Right cardiac atrium (tissue), 5 donors: ENCODE measurements around the gene MOK. TPM values are rescaled to one million over a fixed set of nuclear protein-coding genes. Genes with fewer than 3 reads are reported as not detected.
"Not testable (repeated sequence)": the region's sequence is repeated elsewhere in the genome, so short reads cannot be mapped to it uniquely, and the experiment has no call there.

Experiments
- ATAC-seq, 2 donors: fragments of 200-7000 bp; cut with Tn5 transposase; one replicate each; pipeline versions ENCODE4 v1.8.0 to v1.9.1; 2020; ENCODE audit warnings: moderate library complexity in 2 of 2, mild to moderate bottlenecking in 1 of 2
- DNase-seq, 3 donors: peaks; one replicate each; pipeline ENCODE4 v3.0.0-alpha.2; 2020
- H3K27ac ChIP-seq: one replicate; pipeline ENCODE4 v1.5.1; 2013; ENCODE audit warnings: mild to moderate bottlenecking, low read length, control low read depth, moderate library complexity
- H3K27me3 ChIP-seq: one replicate; pipeline ENCODE4 v1.6.1; 2013; ENCODE audit not compliant: control insufficient read depth, insufficient read depth
- H3K4me1 ChIP-seq: one replicate; pipeline ENCODE4 v1.6.1; 2013; ENCODE audit warnings: low read length; ENCODE audit not compliant: control insufficient read depth, insufficient read depth
- H3K4me3 ChIP-seq: one replicate; pipeline ENCODE4 v1.5.1; 2013; ENCODE audit warnings: low read length, control low read depth
- H3K9me3 ChIP-seq: one replicate; pipeline ENCODE4 v1.6.1; 2013; ENCODE audit warnings: low read length; ENCODE audit not compliant: control insufficient read depth
- WGBS: extraction: QIAGEN DNeasy Blood & Tissue Kit; methylation state at CpG from one replicate; pipeline ENCODE4 v1.1.7; 2013; 5-methylcytosine and 5-hydroxymethylcytosine counted together
- intact Hi-C, 4 donors: fragments of 100-400 bp; cut with DNase I; formaldehyde crosslinking; loops; one replicate each; pipeline versions ENCODE4 v1.11.0 to v1.14.0; 2022 to 2023
- polyA plus RNA-seq: library from polyadenylated mRNA; stranded (reverse); fragments of 200-250 nt; gene quantifications from one replicate; pipeline ENCODE4 v1.2.3, GENCODE V29; 2013
- total RNA-seq, 4 donors: library from RNA; stranded (reverse); fragmentation: NEBNext Ultra II Directional; extraction: Animal tissue kit (Norgen Biotek cat#: 25700); gene quantifications; one replicate each; pipeline ENCODE4 v1.2.1, GENCODE V29; 2021
- donor health status: healthy with polysubstance abuse.
- donor health status: DM: no; HTN: yes; CAD: no.
- donor health status: DM: no; HTN: no; CAD: no.
- donor health status: DM: no; HTN: yes; CAD: no; lungs with severe emphysema.
- donor health status: DM: yes; HTN: yes; CAD: no.

The MOK gene
- total and polyA plus RNA-seq, 5 donors, result 11.4 to 18.4 (median 13.9) TPM

- ATAC-seq (peak; percentile 73 to 74), DNase-seq (peak; percentile 88 to 94 (median 94))
- Histone ChIP-seq H3K27me3 (no peaks in the 10 kb centered on the region), H3K27ac (no peak overlapping the region), H3K4me3 (peak overlapping the region; percentile 35), H3K9me3 (no peaks in the 10 kb centered on the region), H3K4me1 (peaks cover 4% of the 10 kb centered on the region)
- WGBS, result 7% methylated on average over 52 of the region's 52 CpGs
- intact Hi-C loops, result loop anchor here (2.0 to 10.0 kb wide), 5 partner anchors 77 to 230 kb away; partner anchors contain the start of gene HSP90AA1 (in 1 of the 4)
Observed at GRCh38 chr14:102314242-102315011, 9.5 kb upstream of the MOK start.

GRCh38 chr14:102303664-102304063 lies 1.3 kb downstream of the MOK start:
- Histone ChIP-seq H3K9me3 (no peaks in the 10 kb centered on the region), H3K4me3 (no peak overlapping the region), H3K27ac (no peak overlapping the region), H3K4me1 (no peaks in the 10 kb centered on the region), H3K27me3 (no peaks in the 10 kb centered on the region)
- WGBS, result 93% methylated on average over 3 of the region's 3 CpGs
- ATAC-seq, result no peak
- no peak for DNase-seq
- intact Hi-C loops, result no loop called here

- H3K4me3 ChIP-seq, H3K27me3 ChIP-seq, ATAC-seq, H3K27ac ChIP-seq, H3K4me1 ChIP-seq, intact Hi-C loops, DNase-seq, H3K9me3 ChIP-seq: not testable (repeated sequence)
- 87% methylated on average over 12 of the region's 12 CpGs for WGBS
Observed at GRCh38 chr14:102298303-102299070, 6.5 kb downstream of the MOK start.

DNA sequence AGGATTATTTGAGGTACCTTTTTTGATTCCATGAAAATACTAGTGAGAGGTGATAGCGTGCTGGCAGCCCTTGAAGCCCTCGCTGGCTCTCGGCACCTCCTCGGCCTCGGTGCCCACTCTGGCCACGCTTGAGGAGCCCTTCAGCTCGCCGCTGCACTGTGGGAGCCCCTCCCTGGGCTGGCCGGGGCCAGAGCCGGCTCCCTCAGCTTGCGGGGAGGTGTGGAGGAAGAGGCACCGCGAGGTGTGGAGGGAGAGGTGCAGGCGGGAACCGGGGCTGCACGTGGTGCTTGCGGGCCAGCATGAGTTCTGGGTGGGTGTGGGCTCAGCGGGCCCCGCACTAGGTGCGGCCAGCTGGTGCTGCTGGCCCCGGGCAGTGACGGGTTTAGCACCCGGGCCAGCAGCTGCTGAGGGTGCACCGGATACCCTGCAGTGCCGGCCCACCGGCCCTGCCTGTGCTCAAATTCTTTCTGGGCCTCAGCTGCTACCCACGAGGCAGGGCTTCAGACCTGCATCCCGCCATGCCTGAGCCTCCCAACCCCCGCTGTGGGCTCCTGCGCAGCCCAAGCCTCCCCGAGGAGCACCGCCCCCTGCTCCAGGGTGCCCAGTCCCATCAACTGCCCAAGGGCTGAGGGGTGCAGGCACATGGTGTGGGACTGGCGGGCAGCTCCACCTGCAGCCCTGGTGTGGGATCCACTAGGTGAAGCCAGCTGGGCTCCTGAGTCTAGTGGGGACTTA lies 7.4 kb downstream of the MOK start:
- no peak overlapping the region for H3K27ac ChIP-seq
- no peaks in the 10 kb centered on the region for H3K9me3 ChIP-seq
- DNase-seq (no peak), ATAC-seq (peak; percentile 24 to 27)
- H3K4me3 ChIP-seq, result no peak overlapping the region
- H3K27me3 ChIP-seq, result no peaks in the 10 kb centered on the region
- 96% methylated on average over 33 of the region's 33 CpGs for WGBS
- intact Hi-C loops, result no loop called here
- no peaks in the 10 kb centered on the region for H3K4me1 ChIP-seq

- H3K27ac ChIP-seq, result no peak overlapping the region
Observed at GRCh38 chr14:102295270-102295669, 9.7 kb downstream of the MOK start.

DNA sequence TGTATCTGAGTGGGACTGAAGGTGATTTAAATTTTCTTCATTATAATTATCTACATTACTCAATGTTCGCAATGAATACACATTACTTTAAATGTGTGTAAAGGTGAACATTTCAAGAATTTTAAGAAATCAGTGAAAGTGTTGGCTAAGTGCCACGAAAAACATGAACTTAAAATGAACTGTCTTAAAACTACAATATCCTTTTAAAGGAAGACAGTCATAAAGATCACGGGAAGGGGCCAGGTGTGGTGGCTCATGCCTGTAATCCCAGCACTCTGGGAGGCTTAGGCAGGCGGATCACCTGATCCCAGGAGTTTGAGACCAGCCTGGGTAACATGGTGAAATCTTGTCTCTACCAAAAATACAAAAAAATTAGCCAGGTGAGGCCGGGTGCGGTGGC lies 11.2 kb downstream of the MOK start:
- H3K4me1 ChIP-seq, result no peaks in the 10 kb centered on the region
- intact Hi-C loops, result no loop called here
- H3K27me3 ChIP-seq, result no peaks in the 10 kb centered on the region
- DNase-seq (no peak), ATAC-seq (no peak)
- no peaks in the 10 kb centered on the region for H3K9me3 ChIP-seq
- 82% methylated on average over 6 of the region's 6 CpGs for WGBS
- H3K27ac ChIP-seq, result no peak overlapping the region
- no peak overlapping the region for H3K4me3 ChIP-seq

More at GRCh38 chr14:102295270-102295669, 9.7 kb downstream of the MOK start:
- H3K9me3 ChIP-seq, result no peaks in the 10 kb centered on the region
- intact Hi-C loops, result no loop called here
- H3K4me3 ChIP-seq, result no peak overlapping the region
- WGBS, result 35% methylated on average over 3 of the region's 3 CpGs
- DNase-seq (no peak), ATAC-seq (peak in 1 of 2 donors; percentile 43)
- H3K27me3 ChIP-seq, result no peaks in the 10 kb centered on the region
- H3K4me1 ChIP-seq, result no peaks in the 10 kb centered on the region

GRCh38 chr14:102292441-102292840 lies 12.5 kb downstream of the MOK start:
- Histone ChIP-seq H3K27ac (no peak overlapping the region), H3K27me3 (no peaks in the 10 kb centered on the region), H3K4me3 (no peak overlapping the region), H3K9me3 (no peaks in the 10 kb centered on the region), H3K4me1 (no peaks in the 10 kb centered on the region)
- DNase-seq (no peak), ATAC-seq (no peak)
- 92% methylated on average over 1 of the region's 1 CpG for WGBS
- intact Hi-C loops, result no loop called here

DNA sequence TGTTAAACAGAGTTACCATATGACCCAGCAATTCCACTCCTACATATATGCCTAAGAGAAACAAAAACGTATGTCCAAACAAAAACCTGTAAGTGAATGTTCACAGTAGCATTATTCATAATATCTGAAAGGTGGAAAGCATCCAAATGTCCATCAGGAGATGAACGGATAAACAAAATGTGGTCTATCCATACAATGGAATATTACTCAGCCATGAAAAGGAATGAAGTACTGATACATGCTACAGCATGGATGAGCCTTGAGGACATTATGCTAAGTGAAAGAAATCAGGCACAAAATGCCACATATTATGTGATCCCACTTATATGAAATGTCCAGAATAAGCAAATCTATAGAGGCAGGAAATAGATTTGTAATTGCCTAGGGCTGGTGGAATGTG lies 16.8 kb downstream of the MOK start:
- no peak for ATAC-seq

DNA sequence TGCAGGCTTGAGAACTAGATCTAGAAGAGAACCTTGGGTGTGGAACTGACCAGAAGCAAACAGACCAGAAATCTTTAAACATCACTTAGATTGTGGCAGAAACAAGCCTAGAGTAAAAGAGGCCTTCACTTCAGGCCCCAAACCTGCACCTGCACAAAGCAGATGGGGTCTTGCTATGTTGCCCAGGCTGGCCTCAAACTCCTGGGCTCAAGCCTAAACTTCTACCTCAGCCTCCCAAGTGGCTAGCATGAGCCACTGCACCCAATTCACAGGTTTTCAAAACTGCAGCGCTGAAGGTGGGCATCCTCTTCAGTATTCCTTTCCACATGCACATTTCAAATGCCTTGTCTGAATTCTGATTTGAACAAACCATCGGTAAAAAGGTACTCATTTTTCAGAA lies 19.9 kb downstream of the MOK start:
- H3K4me3 ChIP-seq, result no peak overlapping the region
- no peak overlapping the region for H3K27ac ChIP-seq
- no peaks in the 10 kb centered on the region for H3K27me3 ChIP-seq
- intact Hi-C loops, result no loop called here
- 92% methylated on average over 2 of the region's 2 CpGs for WGBS
- no peak for ATAC-seq
- no peak for DNase-seq
- no peaks in the 10 kb centered on the region for H3K9me3 ChIP-seq
- no peaks in the 10 kb centered on the region for H3K4me1 ChIP-seq

More for the DNA sequence above, 16.8 kb downstream of the MOK start:
- Histone ChIP-seq H3K9me3 (no peaks in the 10 kb centered on the region), H3K4me1 (no peaks in the 10 kb centered on the region), H3K27ac (no peak overlapping the region), H3K4me3 (no peak overlapping the region), H3K27me3 (no peaks in the 10 kb centered on the region)
- WGBS, result 90% methylated on average over 2 of the region's 2 CpGs
- intact Hi-C loops, result no loop called here
- DNase-seq, result no peak

- intact Hi-C loops, result no loop called here
- no peak for ATAC-seq
Observed at GRCh38 chr14:102283631-102284129, 21.3 kb downstream of the MOK start.

More at GRCh38 chr14:102283631-102284129, 21.3 kb downstream of the MOK start:
- no peak overlapping the region for H3K27ac ChIP-seq
- H3K9me3 ChIP-seq, result no peaks in the 10 kb centered on the region
- H3K4me1 ChIP-seq, result no peaks in the 10 kb centered on the region
- H3K27me3 ChIP-seq, result no peaks in the 10 kb centered on the region
- no peak overlapping the region for H3K4me3 ChIP-seq
- WGBS, result 48% methylated on average over 2 of the region's 2 CpGs
- DNase-seq, result no peak
